Measurements from ENCODE around the gene LTBP1.

LTBP1 gene

DNA sequence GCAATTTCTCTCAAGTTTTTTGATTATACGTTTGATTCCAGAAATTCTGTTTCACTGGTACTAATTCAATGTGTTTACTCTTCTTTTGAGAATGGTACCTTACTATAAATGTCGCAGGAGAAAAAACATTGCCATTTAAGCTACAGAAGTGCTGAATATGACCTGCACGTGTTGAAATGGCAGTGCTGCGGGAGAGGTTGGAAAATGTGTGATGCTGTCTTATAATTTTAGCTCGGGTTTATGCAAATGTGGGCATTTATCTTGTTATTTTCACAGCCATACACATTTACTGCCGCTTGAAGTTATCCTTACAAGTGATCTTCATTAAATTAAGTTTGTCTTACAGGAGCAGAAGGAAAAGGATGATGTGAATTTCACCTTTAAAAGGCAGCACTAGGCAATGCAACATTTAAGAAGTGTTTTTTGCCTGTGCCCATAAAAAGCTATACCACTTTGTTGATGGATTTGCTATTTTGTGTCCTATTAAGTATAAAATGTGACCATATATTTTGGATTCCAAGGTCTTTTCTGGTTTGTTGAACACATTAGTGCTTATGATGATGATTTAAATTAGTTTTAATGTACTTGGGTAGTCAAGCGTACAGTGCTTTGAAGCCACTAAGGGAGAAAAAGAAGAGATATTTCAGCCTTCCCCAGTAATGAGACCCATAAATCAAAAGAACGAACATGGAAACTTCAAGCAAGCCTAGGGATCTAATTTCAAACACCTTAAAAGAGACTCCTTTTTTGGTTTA lies 112.1 kb downstream of the LTBP1 start:
- no peak overlapping the region for H3K27ac ChIP-seq
- ChIA-PET CTCF (no interaction called here), POLR2A (ENCODE audit: low non-redundant PET) (no interaction called here)
- no peak for TF ChIP-seq CTCF (conservative IDR thresholded peaks at IDR 0.05; ENCODE audit: low read depth)
- DNase-seq (ENCODE audit: low spot score): no peak

GRCh38 chr2:33059471-33060156 lies 112.9 kb downstream of the LTBP1 start:
- H3K27ac ChIP-seq: no peak overlapping the region
- CTCF ChIA-PET: interaction anchor here (0.5 kb wide), 1 partner anchor 140 kb away, joined by 3 read pairs; no protein-coding TSS in a partner anchor
- no peak for DNase-seq (ENCODE audit: low spot score)

DNA sequence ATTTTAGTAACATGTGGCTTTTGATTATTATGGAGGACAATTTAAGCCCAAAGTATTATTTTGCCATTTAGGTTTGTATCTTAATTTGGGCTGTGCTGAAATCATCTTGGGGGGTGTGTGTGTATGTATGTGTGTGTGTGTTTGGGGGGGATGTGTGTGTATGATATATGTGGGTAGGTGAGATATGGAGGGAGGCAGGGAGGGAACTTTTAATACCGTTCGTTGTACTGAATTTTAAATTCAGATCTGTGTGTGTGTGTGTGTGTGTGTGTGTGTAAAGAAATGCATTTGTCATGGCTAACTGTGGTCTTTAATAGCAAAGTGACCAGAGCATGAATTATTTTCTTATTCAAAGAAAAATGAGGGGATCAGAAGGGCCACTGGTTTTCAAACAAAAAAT lies 113.7 kb downstream of the LTBP1 start:
- ChIA-PET CTCF (no interaction called here), POLR2A (ENCODE audit: low non-redundant PET) (no interaction called here)
- no peak for TF ChIP-seq CTCF (conservative IDR thresholded peaks at IDR 0.05; ENCODE audit: low read depth)
- no peak for DNase-seq (ENCODE audit: low spot score)
- no peak overlapping the region for H3K27ac ChIP-seq

More at GRCh38 chr2:33059471-33060156, 112.9 kb downstream of the LTBP1 start:
- POLR2A ChIA-PET (ENCODE audit: low non-redundant PET): no interaction called here
- no peak for TF ChIP-seq CTCF (conservative IDR thresholded peaks at IDR 0.05; ENCODE audit: low read depth)

DNA sequence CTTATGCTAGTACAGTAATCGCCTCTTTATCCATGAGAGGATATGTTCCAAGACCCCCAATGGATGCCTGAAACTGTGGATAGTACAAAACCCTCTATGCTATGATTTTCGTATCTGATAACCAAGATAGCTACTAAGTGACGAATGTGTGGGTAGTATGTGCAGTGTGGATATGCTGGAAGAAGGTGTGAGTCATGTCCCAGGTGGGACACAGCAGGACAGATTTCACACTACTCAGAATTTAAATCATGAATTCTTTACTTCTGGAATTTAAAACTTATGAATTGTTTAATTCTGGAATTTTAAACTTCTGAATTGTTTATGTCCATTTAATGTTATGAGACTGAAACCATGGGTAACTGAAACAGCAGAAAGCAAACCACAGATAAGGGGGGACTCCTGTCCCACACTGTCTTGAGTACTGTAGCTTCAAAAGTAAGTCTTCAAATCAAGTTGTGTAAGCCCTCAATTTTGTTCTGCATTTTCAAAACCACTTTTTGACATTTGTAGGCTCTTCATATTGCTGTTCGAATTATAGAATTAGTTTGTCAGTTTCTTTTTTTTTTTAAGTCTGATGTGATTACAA lies 116.0 kb downstream of the LTBP1 start:
- ChIA-PET CTCF (interaction anchor here (0.7 kb wide), 1 partner anchor 466 kb away, joined by 5 read pairs; no protein-coding TSS in a partner anchor), POLR2A (ENCODE audit: low non-redundant PET) (no interaction called here)
- no peak overlapping the region for H3K27ac ChIP-seq
- no peak for DNase-seq (ENCODE audit: low spot score)
- TF ChIP-seq CTCF (conservative IDR thresholded peaks at IDR 0.05; ENCODE audit: low read depth): no peak

- CTCF ChIA-PET: interaction anchor here (0.6 kb wide), 1 partner anchor 30 kb away, joined by 4 read pairs; no protein-coding TSS in a partner anchor
- POLR2A ChIA-PET (ENCODE audit: low non-redundant PET): no interaction called here
- no peak for DNase-seq (ENCODE audit: low spot score)
- no peak for TF ChIP-seq CTCF (conservative IDR thresholded peaks at IDR 0.05; ENCODE audit: low read depth)
- no peak overlapping the region for H3K27ac ChIP-seq
Measured at GRCh38 chr2:33064349-33064801, 117.6 kb downstream of the LTBP1 start.

DNA sequence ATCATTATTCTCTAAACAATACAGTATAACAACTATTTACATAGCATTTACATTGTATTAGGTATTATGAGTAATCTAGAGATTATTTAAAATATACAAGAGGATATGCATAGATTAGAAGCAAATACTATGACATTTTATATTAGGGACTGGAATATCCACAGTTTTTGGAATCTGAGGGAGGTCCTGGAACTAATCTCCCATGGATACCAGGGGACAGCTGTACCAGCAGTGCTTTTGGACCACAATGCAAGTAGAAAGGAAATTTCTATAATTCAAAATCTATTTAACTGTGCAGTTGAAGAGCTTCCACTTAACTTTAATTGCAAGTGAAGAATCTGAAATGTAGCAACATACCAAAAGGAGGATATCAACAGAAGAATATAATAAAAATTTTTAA lies 120.8 kb downstream of the LTBP1 start:
- no peak for TF ChIP-seq CTCF (conservative IDR thresholded peaks at IDR 0.05; ENCODE audit: low read depth)
- H3K27ac ChIP-seq: no peak overlapping the region
- ChIA-PET POLR2A (ENCODE audit: low non-redundant PET) (no interaction called here), CTCF (interaction anchor here (0.6 kb wide), 1 partner anchor 1012 kb away, joined by 4 read pairs; no protein-coding TSS in a partner anchor)
- DNase-seq (ENCODE audit: low spot score): no peak

All from RWPE1 (cell line).